Measurements from ENCODE around the gene P4HB. TPM values are rescaled to one million over a fixed set of nuclear protein-coding genes. Genes with fewer than 3 reads are reported as not detected.

P4HB gene
- total RNA-seq, 4 donors from 2014 or later, result 497 to 717 (median 621) TPM

DNA sequence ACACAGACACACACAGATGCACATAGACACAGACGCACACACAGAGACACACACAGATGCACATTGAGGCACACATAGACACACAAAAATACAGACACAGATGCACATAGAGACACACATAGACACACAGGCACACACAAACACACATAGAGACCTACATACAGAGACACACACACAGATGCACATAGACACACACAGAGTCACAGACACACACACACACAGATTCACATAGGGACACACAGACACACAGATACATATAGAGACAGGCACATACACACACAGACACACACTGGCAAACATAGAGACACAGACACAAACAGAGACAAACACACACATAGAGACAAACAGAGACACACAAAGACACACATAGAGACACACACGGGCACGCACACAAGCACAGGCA is 66.3 kb downstream of the P4HB start:
- no peaks in the 10 kb centered on the region for H3K9me3 ChIP-seq
- H3K4me3 ChIP-seq, result no peak overlapping the region
- H3K4me1 ChIP-seq, result no peaks in the 10 kb centered on the region
- ATAC-seq (no peak), DNase-seq (no peak)
- H3K27me3 ChIP-seq, result peaks cover 22 to 31% (median 23%) of the 10 kb centered on the region in 3 donors
- in situ Hi-C loops (cut with MboI; ENCODE audit: low sequenced_read_pairs in 4 of 4) (no loop called here), intact Hi-C loops (cut with DNase I; ENCODE audit: low total_unique reads) (no loop called here)
- TF ChIP-seq POLR2A (IDR thresholded peaks at IDR 0.05), result no peak
- TF ChIP-seq, protein P1, sequence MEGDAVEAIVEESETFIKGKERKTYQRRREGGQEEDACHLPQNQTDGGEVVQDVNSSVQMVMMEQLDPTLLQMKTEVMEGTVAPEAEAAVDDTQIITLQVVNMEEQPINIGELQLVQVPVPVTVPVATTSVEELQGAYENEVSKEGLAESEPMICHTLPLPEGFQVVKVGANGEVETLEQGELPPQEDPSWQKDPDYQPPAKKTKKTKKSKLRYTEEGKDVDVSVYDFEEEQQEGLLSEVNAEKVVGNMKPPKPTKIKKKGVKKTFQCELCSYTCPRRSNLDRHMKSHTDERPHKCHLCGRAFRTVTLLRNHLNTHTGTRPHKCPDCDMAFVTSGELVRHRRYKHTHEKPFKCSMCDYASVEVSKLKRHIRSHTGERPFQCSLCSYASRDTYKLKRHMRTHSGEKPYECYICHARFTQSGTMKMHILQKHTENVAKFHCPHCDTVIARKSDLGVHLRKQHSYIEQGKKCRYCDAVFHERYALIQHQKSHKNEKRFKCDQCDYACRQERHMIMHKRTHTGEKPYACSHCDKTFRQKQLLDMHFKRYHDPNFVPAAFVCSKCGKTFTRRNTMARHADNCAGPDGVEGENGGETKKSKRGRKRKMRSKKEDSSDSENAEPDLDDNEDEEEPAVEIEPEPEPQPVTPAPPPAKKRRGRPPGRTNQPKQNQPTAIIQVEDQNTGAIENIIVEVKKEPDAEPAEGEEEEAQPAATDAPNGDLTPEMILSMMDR (IDR thresholded peaks at IDR 0.05 in 4 of 5, conservative IDR thresholded peaks at IDR 0.05 in 1 of 5), result no peak
- H3K27ac ChIP-seq, result no peak overlapping the region
- no peaks in the 10 kb centered on the region for H3K36me3 ChIP-seq

Other genes starting within 250 kb of the P4HB start
- 100 to 1,000 TPM; 176 to 290 (median 263) TPM for gene NPLOC4, start 223.4 kb downstream of the P4HB start, total RNA-seq
- under 1 TPM in 2 of 4 donors, not detected in 2; 0.22 to 0.26 TPM for gene TSPAN10, start 223.3 kb downstream of the P4HB start, total RNA-seq
- gene PDE6G, start 204.0 kb downstream of the P4HB start, total RNA-seq, result not detected
- 10 to 100 TPM; 15.5 to 32.2 (median 22.2) TPM for gene OXLD1, start 193.9 kb downstream of the P4HB start, total RNA-seq
- 10 to 100 TPM in 2 of 4 donors, 1 to 10 TPM in 2; 6.7 to 17.1 (median 11.2) TPM for gene CCDC137, start 193.8 kb downstream of the P4HB start, total RNA-seq
- 10 to 100 TPM; 12.9 to 23.6 (median 20.0) TPM for gene ARL16, start 176.7 kb downstream of the P4HB start, total RNA-seq
- 100 to 1,000 TPM in 3 of 4 donors, 10 to 100 TPM in 1; 62.1 to 150 (median 113) TPM for gene HGS, start 176.5 kb downstream of the P4HB start, total RNA-seq
- 100 to 1,000 TPM in 2 of 4 donors, 10 to 100 TPM in 2; 79.1 to 117 (median 94.1) TPM for gene MRPL12, start 157.2 kb downstream of the P4HB start, total RNA-seq
- gene SLC25A10, start 148.3 kb downstream of the P4HB start, total RNA-seq, result 1 to 10 TPM; 3.4 to 9.3 (median 6.7) TPM
- under 1 TPM in 1 of 4 donors, not detected in 3; 0.29 TPM for gene GCGR, start 56.4 kb downstream of the P4HB start, total RNA-seq
- 10 to 100 TPM in 3 of 4 donors, 1 to 10 TPM in 1; 8.3 to 36.2 (median 25.2) TPM for gene MCRIP1, start 27.2 kb downstream of the P4HB start, total RNA-seq
- 100 to 1,000 TPM; 245 to 708 (median 400) TPM for gene PPP1R27, start 25.5 kb downstream of the P4HB start, total RNA-seq
- 100 to 1,000 TPM in 1 of 4 donors, 10 to 100 TPM in 3; 52.1 to 122 (median 64.4) TPM for gene ARHGDIA, start 10.8 kb upstream of the P4HB start, total RNA-seq
- 10 to 100 TPM; 40.9 to 65.3 (median 50.7) TPM for gene ALYREF, start 31.1 kb upstream of the P4HB start, total RNA-seq
- 100 to 1,000 TPM; 173 to 258 (median 197) TPM for gene ANAPC11, start 31.2 kb upstream of the P4HB start, total RNA-seq
- 1 to 10 TPM in 2 of 4 donors, under 1 TPM in 1, not detected in 1; 0.46 to 1.4 (median 1.1) TPM for gene NPB, start 41.7 kb upstream of the P4HB start, total RNA-seq
- gene PCYT2, start 50.9 kb upstream of the P4HB start, total RNA-seq, result 10 to 100 TPM; 22.6 to 44.8 (median 37.1) TPM
- 10 to 100 TPM in 1 of 4 donors, 1 to 10 TPM in 3; 7.2 to 11.4 (median 8.3) TPM for gene SIRT7, start 57.6 kb upstream of the P4HB start, total RNA-seq
- gene MAFG, start 67.2 kb upstream of the P4HB start, total RNA-seq, result 10 to 100 TPM; 37.1 to 65.5 (median 51.9) TPM
- 10 to 100 TPM in 3 of 4 donors, 1 to 10 TPM in 1; 5.6 to 16.8 (median 11.6) TPM for gene PYCR1, start 76.8 kb upstream of the P4HB start, total RNA-seq
- gene MYADML2, start 86.7 kb upstream of the P4HB start, total RNA-seq, result 10 to 100 TPM in 2 of 4 donors, 1 to 10 TPM in 2; 2.9 to 24.9 (median 13.3) TPM
- gene NOTUM, start 100.7 kb upstream of the P4HB start, total RNA-seq, result 1 to 10 TPM in 3 of 4 donors, not detected in 1; 1.7 to 1.8 (median 1.7) TPM
- 10 to 100 TPM; 24.0 to 44.7 (median 32.0) TPM for gene ASPSCR1, start 117.1 kb upstream of the P4HB start, total RNA-seq
- gene CENPX, start 162.3 kb upstream of the P4HB start, total RNA-seq, result 10 to 100 TPM; 41.2 to 62.7 (median 57.0) TPM
- gene LRRC45, start 162.8 kb upstream of the P4HB start, total RNA-seq, result 1 to 10 TPM; 1.1 to 5.0 (median 3.8) TPM
- gene RAC3, start 171.1 kb upstream of the P4HB start, total RNA-seq, result 1 to 10 TPM in 1 of 4 donors, under 1 TPM in 1, not detected in 2; 0.42 to 2.0 TPM
- 100 to 1,000 TPM; 130 to 296 (median 223) TPM for gene DCXR, start 177.2 kb upstream of the P4HB start, total RNA-seq
- 10 to 100 TPM; 29.6 to 64.9 (median 49.1) TPM for gene RFNG, start 191.3 kb upstream of the P4HB start, total RNA-seq
- gene GPS1, start 191.4 kb upstream of the P4HB start, total RNA-seq, result 100 to 1,000 TPM; 119 to 174 (median 137) TPM
- gene DUS1L, start 205.3 kb upstream of the P4HB start, total RNA-seq, result 100 to 1,000 TPM in 2 of 4 donors, 10 to 100 TPM in 2; 54.6 to 119 (median 83.2) TPM
- 10 to 100 TPM; 16.3 to 34.5 (median 26.3) TPM for gene FASN, start 237.7 kb upstream of the P4HB start, total RNA-seq

All from gastrocnemius medialis (tissue), 4 donors.